GM12801 (cell line): ENCODE measurements around the gene CTNNA2.

Source experiments
- CTCF ChIP-seq: IDR thresholded peaks from one replicate; pipeline ENCODE4 v1.5.1; 2011; ENCODE audit warnings: control low read depth; ENCODE audit not compliant: insufficient read length; ENCODE audit errors: extremely low read depth

Gene CTNNA2

GRCh38 chr2:80139001-80139400 lies 626.1 kb downstream of the CTNNA2 start:
- no peak for TF ChIP-seq CTCF

DNA sequence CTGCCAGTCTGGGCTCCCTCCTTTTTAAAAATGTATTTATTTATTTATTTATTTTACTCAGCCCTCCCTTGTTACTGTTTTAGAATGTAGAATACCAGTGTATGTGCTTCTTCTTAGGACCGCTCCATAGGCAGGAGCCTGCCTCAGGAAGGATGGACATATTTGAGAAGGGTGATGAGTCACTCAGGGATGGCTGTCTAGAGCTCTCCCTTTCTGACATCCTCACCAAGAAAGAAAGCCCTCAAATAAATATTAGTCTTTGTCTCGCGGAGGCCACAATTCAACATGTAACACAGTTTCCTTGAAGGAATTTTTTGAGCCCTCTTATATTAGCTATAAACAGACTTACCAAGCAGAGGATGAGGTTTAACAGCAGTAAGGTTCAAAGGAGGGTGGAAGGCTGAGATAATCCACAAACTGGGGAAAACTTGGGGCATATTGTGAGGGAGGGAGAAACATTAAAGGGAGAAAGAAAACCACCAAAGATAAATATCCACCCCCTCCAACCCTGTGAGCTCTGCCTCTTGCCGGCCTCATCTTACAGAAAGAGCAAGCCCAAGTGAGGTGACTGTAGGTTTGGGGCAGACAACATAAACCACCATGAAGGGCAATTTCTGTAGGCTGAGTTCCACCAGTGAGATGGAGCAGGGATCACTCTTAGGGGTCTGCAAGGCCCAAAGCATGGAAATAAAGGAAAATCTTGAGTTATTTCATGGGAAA lies 628.3 kb downstream of the CTNNA2 start:
- no peak for TF ChIP-seq CTCF

DNA sequence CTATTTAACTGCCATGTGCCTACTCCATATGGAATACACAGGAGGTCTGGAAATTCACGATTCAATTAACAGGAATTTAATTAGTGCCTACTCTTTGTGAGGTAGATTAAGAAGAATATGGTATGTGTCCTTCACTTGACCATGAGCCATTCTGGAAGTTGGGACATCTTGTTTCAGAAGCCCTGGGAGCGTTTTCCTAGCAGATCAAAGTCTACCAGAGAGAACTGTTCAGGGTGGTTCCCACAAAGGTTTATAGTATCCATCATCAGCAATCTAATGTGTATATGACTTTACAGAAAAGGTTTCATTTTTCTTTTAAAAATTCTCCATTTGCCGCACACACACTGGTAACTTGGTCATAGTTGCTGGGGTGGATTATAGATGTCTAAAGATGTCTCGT lies 632.6 kb downstream of the CTNNA2 start:
- no peak for TF ChIP-seq CTCF

GRCh38 chr2:80147690-80148089 lies 634.8 kb downstream of the CTNNA2 start:
- TF ChIP-seq CTCF = no peak

DNA sequence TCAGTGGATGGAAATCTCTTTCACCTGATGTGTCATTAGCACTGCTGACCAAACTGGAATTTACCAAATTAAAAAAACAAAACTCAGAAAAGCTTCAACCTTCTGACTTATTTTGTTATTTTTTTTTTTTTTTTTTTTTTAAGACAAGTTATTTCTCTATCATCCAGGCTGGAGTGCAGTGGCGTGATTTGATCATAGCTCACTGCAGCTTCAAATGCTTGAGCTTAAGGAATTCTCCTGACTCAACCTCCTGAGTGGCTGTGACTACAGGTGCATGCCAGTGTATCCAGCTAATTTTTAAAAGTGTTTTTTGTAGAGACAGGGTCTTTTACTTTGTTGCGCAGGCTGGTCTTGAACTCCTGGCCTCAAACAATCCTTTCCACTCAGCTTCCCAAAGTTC lies 636.1 kb downstream of the CTNNA2 start:
- TF ChIP-seq CTCF = no peak

DNA sequence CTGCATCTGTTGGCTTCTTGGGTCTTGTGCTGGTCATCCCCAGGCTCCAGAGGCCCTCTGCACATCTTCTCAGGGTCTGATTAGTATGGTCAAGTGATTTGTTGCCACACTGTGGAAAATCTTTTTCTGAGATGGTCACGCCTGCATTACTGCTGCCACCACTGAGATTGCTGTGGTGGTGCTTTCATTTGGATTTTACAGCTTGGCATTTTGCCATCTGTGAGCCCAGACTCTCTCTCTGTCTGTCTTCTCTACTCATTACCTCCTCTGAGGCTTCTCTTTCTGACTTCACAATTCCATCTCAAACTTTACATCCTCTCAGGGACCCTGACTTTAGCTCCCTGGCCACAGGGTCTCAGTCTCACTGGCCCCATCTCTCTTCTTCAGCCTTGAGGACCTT lies 637.1 kb downstream of the CTNNA2 start:
- TF ChIP-seq CTCF = no peak

DNA sequence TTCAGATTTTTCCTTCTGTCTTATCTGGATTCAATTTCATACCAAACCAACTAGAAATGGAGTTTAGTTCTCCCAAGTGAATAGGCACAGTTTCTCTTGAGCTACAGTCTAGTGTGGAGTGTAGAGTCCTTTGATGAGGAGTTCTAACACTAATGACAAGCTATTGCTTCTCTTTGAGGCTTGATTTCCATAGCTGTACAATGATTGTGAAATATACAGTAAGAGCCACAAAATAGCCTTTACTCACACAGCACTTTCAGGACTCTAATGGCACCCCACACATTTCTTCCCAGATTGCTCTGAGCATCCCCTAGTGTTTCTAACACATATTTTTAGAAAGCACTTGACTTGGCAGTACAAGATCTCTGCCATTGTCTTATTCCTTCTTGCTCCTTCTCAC lies 638.4 kb downstream of the CTNNA2 start:
- no peak for TF ChIP-seq CTCF
